Erythroblast (primary cell): ENCODE measurements around the gene CDC6.

ENCODE experiments used
- GATA1 ChIP-seq: IDR thresholded peaks from 2 replicates; pipeline ENCODE4 v1.6.1; 2011; ENCODE audit warnings: low read depth, mild to moderate bottlenecking, control low read depth, low read length, moderate library complexity
- POLR2A ChIP-seq: IDR thresholded peaks from 2 replicates; pipeline ENCODE4 v1.6.1; 2011; ENCODE audit warnings: mild to moderate bottlenecking, low read length

GRCh38 chr17:40347319-40348135 lies 59.8 kb downstream of the CDC6 start:
- TF ChIP-seq POLR2A = no peak
- TF ChIP-seq GATA1 = no peak
